Measurements from ENCODE around the gene SEMA3B.

Gene SEMA3B

DNA sequence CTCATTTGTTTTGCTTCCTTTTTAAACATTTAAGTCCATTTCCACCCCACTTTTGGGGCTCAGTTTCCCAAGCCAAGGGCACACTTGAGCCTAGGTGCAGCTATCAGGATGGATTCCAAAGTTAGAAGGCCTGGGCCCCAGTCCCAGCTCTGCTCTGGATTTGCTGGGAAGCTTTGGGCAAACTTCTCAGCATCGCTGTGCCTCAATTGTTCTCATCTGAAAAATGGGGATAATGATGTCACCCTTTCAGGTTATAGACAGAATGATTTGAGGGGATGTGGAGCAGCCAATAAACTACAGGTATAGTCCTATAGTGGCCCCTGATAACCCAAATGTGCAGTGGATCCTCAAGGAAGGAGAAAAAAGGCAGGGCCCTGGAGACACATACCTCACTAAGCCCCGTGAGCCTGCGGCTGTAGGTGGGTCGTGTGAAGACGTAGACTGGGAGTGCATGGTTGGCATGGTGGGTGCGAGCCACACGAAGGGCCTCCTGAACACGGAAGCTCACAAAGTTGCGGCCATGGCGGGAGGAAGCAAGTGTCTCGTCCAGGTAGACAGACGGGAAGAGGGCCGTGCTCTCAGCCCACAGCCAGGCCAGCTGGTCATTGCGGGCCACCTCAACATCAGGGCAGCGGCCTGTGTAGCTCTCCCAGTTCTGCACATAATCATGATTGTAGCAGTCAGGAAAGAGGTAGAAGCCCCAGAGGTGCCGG is 50.4 kb downstream of the SEMA3B start:
- DNase-seq, result no peak

DNA sequence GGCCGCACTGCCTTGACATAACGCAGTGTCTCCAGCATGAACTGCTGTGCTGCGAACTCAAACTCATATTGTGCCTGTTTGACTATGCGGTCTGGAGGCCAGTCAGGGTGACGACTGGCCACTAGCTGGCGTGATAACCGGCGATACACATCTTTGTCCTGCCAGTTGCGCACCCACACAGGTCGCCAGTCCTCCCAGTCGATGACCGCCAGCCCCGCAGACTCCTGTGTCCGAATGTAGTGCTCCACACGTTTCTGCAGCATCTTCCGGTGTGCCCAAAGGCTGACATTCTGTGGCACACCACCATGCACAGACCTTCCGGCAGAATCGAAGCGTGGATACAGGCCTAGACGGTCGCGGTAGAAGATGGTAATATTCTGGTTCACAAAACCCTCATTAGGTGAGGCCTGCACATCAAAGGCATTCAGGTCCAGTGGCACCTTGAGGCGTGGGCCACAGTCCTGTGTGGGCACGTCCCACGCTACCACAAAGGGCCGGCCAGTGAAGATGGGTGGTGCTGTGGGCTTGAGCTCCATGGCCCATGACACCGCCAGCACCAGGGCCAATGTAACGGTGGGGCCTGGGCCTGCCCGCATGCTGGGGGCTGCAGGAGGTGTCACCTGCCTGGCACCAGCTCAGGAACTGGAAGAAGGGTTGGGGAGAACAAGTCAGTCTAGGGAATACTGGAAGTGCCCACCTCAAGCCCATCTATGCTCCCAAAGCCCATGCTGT is 51.1 kb downstream of the SEMA3B start:
- DNase-seq, result no peak

DNA sequence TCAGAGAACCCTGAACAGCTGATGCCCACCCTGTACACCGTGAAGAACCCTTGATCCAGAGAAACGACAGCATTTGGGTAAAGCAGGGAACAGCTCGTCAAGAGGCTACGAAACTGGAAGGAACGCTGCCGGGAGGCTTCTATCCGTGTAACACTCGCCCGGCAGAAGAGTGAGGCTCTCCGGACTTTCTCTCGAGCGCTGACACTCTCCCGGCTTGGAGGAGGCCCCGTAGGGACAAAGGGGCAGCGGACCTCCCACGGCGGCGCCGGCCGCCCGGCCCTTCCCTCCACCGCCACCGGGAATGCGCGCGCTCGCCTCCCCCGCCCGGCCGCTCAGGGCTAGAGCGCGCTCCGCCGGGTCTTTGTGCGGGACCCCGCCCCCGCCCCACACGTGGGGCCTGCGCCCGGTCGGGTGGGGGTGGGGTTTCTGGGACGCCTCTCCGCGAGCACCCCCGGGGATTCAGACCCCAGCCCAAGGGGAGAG is 51.9 kb downstream of the SEMA3B start:
- DNase-seq, result peak; percentile 46

DNA sequence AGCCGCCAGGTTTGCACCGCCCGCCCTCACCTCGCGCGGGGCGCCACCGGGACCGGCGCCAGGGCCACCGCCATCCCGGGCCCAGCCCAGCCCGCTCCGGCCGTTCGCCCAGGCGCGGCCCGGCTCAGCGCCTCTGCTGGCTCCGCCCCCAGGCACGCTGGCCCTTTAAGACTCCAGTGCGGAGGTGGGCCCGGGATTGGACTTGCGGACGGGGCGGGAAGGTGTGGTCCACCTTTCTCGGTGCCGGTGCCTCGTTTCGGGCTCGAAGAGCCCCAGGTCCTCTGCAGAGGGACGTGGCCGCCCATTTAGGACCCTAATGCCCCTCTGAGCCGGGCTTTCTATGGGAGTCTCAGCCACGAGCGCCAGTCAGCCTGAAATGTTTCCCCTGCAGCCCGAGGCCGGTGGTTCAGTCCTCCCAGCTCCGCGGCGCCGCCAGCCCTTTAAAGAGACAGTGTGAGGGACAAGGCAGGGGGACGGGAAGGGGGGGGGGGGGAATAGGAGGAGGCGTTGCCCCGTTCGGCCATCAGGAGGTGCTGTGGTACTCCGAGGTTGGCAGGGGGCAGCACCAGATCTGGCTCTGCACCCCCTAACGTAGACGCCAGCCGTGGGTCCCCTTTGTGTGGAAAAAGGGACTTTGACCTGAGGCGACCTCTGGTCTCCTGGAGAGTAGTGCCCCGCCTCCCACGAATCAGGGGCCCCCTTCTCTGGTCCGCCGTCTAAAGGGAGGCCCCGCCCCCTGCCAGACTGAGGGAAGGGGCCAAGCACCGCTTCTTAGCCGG is 52.6 kb downstream of the SEMA3B start:
- DNase-seq, result peak; percentile 79

DNA sequence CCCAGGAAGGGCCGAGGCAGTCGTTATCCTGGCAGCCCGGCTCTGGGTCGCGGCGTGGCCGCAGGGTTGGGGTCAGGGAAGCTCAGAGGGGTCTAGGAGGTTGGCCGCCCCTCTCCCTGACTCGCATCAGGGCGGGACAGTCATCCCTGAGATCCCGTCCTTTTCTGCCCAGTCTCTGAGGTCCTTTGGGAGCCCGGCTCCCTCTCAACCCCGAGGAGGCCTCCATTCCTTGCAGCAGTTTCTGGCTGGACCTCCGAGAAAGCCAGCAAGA is 53.1 kb downstream of the SEMA3B start:
- no peak for DNase-seq

DNA sequence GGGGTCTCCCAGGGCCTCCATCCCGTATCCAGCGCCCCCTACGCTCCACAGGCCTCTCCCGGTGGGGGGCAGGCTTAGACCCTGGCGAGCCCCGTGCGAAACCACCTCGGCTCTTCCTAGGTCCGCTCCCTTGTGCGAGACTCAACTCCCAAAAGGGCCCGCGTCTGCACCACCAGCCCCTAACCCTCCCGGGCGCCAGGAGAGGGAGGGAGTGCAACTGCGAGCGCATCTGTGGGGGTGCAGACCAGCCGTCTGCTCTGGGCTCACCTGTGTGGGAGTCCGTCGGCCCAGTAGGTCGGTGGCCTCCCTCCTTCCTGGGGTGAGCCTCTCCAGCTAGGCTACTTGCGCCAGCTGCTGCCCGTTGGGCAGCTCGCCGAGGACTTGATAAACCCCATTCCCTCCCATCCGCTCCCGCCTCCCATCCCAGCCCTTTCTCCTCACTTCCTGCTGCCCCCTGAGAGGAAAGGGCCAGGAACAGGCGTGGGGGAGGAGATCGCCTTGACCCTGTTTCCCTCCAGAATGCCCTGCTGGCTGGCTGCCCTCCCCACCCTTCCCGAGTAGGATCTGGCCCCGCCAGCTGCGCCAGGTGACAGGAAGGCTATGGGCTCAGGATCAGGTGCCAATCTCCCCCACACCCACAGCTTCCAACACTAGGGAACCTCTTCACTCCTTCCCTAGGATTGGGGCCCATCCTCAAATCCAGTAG is 53.6 kb downstream of the SEMA3B start, which contains the start of gene HYAL2:
HYAL2 (minus strand) TSS at position 360 of the 706 bp plus-strand sequence. CDS start 2,256 bp downstream, outside the sequence.
- DNase-seq, result peak; percentile 51

DNA sequence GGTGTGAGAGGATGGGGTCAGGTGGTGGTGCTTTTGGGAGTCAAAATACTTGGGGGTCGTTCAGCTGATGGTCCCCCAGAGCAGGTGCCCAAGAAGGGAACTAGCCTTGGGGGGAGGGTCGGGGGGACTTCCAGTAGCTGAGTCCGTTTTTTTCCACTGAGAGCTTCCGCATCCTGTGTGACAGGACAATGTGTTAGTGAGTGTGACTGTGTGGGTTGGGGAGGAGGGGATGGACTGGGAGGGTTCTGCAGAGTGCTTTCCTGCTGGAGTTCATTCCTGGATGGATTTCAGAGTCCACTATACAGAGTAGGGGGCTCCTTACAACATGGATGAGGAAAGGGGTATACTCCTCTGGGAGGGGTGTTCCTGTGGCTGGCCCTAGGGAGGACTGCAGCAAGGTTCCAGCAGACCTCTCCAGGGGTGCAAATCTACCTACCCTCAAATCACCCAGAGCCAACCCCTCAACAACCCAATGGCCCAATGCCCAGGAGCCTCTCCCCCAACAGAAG is 54.2 kb downstream of the SEMA3B start:
- no peak for DNase-seq

DNA sequence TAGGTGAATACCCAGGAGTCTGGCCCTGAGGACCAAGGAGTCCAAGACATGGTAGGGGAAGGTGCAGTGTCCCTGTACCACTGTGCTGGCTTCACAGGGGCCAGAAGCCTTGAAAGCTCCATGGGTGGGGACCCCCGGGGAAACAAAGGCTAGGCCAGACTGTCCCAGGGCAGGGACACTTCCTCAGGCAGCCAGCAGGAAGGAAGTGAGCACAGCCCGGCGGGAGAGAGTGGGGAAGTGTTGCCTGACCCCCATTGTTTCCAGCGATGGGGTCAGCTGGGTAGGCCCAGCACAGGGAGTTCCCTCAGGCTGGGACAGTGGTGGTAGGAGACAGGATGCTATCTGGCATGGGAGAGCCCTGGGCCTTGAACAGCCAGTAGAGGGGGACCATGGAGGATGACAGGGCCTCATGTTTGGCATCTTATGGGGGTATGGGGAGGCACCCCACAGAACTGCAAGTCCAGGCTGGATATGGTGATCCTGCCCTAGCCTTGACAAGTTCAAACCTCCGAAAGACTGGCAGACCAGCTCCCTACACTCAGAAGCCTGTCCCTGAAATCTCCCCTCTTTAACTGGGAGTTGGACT is 54.8 kb downstream of the SEMA3B start:
- DNase-seq, result no peak

DNA sequence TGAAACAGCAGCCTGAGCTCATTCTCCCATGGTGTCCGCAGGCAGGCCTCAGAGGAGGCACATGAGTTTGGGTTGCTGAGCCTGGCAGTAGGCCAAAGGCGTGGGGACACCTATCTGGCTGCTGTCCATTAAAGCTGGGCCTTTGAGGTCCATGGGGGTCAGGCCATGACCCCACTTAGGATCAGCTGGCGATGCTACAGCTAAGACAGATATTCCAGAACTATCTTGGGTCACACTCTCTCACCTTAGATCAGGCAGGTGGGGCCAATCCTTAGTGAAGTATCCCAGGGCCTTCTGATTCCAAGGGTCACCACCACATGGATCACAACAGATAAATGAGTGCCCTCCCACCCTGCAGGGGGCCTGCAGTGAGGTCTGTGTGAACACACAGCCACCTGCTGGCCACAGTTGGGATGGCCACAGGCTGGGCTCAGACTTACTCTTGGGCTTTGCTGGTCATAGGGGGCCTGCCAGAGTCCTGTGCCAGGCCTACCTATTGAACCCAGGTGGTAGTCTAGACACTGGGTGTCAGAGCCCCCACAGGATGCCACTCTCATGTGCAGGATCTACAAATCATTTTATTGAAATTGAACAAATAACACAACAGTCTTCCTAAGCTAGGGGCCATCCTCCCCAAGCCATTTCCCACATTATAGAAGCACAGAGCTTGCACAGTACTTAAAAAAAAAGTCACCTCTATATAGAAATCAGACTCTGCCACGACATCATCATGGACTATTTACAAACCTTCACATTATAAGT is 55.6 kb downstream of the SEMA3B start:
- DNase-seq, result no peak

DNA sequence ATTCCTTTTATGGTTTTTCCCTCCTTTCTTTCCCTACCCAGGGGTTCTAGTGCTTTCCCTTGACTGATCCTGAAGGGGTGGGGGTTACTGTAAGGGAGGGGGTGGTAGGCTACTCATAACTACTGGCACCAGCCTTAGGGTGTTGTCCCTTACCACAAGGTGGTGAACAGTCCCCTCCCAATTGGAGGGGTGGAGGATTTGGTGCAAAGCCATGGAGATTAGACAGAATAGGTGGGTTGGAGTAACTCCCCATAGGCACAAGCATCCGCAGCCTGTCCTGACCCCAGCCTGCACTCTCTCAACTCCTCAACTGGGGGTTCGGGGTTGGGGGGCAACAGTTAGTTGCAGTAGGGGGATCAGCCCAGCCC is 56.1 kb downstream of the SEMA3B start:
- DNase-seq, result no peak

DNA sequence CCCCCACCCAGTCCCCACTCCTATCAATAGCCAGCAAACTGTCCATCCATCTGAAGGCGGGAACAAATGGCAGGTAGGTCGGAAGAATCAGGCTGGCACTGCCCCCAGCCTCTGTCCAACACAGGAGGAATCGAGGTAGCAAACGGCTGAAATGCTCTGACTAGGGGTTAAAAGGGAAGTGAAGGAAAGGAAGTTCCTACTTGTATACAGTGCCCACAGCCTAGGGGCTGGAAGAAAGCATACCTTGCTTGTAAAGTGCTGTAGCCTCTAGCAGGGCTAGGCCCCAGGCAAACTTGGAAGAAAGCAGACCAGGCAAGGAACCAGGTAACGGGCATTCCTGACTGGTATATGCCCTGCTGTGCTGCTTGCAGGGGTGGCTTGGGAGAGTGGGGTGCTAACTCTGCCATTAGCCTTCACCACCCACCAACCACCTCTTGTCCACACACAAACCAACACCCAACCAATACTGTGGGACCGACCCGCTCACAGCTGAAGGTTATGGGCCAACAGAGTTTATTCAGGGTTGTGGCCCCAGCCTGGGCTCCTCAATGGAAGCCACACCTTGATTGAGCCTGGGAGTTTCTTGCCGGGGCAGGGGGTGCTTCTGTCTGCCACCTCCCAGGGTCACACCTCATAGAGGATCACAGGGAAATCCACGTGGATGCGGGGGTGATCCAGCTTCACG is 56.7 kb downstream of the SEMA3B start:
- DNase-seq, result no peak

DNA sequence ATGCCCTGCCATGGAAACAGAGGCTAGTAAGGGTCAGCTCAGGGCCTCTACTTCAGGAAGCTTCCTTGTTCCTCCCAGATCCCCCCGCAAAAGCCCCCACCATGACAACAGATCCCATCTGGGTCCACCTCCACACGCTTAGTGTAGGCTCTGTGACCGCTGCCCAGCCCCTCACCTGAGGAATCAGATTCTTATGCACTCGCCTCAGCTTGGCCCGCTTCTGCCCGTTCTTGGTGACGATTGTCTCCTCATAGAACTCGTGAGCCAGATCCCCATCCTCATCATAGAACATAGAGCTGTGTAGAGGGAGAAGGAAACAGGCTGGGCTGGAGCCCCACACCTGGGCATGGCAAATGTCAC is 57.2 kb downstream of the SEMA3B start:
- no peak for DNase-seq

DNA sequence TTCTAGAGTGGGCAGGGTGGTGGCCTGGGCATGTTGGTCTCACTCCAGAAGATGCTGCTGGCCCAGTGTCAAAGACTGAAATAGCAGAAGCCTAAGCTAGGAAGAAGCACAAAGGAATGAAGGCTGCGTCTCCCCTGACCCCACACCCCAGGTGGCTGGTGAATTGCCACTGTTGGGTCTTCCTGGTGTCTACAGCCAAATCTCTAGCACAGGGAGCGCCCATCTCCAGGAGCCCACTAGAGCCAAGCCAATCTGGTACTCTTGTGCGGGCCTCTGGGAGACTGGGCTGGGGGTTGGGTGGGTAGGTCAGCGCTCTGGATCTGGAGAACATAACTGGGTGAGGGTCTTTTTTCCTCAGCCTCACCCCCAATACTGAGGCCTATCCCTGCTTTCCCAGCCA is 58.2 kb downstream of the SEMA3B start:
- no peak for DNase-seq
